NOMO-1 treated with DMSO at 0.1 percent for 48 hours (cell line): ENCODE results near the gene DERA.
A peak's percentile ranks its signal among the peaks of the same experiment; 100 is the strongest.
"Not testable (repeated sequence)": the region's sequence is repeated elsewhere in the genome, so short reads cannot be mapped to it uniquely, and the experiment has no call there.

ENCODE experiments used
- DNase-seq: peaks from one replicate; lab custom pipeline; 2025; ENCODE audit not compliant: unreplicated experiment; lab: John Stamatoyannopoulos, UW

Gene DERA

GRCh38 chr12:15910864-15911721 is at the start of gene DERA:
Gene DERA, plus strand, starts transcription at chr12:15911332. Its CDS starts 52 bp downstream, at chr12:15911384.
- DNase-seq: peak; percentile 50

GRCh38 chr12:15861404-15861803 is 49.7 kb upstream of the DERA start:
- DNase-seq: no peak

DNA sequence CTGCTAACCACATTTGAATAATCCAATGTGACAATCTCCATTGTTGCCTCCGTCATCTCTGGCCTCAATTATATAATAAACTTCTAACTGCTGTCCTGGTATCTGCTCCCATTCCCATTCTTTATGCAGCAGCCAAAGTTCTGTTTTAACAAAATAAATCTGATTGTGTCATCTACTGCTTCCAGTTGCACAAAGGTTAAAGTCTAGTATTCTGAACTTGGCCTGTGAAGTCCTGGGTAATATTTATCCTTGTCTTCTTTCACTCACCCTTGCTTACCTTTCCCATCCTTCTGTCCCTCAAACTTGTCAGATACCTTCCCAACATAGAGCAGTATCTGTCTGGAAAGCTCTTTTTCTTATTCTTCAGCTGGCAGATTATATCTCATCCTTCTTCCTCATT is 48.3 kb upstream of the DERA start:
- DNase-seq: no peak

- no peak for DNase-seq
Measured at GRCh38 chr12:15863372-15863771, 47.8 kb upstream of the DERA start.

- DNase-seq: peak; percentile 94
Measured at GRCh38 chr12:15863984-15864383, 47.1 kb upstream of the DERA start.

DNA sequence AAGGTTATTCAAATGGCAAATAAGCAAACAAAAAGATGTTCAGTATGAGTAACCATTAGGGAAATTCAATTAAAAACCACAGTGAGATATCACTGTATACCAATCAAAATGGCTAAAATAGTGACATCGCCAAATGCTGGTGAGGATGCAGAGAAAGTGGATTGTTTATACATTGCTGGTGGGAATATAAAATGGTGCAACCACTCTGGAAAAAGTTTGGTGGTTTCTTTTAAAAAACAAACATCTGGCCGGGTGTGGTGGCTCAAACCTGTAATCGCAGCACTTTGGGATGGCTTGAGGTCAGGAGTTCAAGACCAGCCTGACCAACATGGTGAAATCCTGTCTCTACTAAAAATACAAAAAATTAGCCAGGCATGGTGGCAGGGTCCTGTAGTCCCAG is 42.9 kb upstream of the DERA start:
- no peak for DNase-seq

DNA sequence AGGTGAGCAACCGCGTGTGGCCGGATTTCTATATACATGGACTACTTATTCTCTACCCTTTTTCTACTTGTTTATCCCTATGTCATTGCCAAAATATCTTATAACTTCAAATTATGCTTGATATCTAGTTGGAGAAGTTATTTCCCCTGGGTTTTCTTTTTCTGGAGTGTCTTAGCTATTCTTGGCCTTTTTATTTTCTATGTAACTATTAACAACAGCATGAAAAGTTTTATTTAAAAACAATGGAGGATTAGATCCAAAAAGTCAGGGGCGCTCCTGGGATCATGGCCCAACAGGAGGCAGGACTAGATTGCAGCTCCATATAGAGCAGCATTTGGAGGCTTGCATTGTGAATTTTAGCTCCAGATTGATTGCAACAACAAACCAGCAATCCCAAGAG is 37.6 kb upstream of the DERA start:
- no peak for DNase-seq

- DNase-seq: not testable (repeated sequence)
Measured at GRCh38 chr12:15874556-15875145, 36.5 kb upstream of the DERA start.

DNA sequence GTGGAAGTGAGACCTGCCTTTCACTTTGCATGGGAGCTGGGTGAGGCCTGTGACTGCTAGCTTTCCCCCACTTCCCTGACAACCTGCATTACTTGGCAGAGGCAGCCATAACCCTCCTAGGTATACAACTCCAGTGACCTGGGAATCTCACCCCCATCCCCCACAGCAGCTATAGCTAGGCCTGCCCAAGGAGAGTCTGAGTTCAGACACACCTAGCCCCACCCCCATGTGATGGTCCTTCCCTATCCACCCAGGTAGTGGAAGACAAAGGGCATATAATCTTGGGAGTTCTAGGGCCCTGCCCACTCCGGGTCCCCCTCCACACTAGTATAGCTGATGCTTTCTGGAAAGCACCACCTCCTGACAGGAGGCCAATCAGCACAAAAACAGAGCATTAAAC is 35.3 kb upstream of the DERA start:
- DNase-seq: no peak

GRCh38 chr12:15879413-15879812 is 31.7 kb upstream of the DERA start:
- DNase-seq: no peak

DNA sequence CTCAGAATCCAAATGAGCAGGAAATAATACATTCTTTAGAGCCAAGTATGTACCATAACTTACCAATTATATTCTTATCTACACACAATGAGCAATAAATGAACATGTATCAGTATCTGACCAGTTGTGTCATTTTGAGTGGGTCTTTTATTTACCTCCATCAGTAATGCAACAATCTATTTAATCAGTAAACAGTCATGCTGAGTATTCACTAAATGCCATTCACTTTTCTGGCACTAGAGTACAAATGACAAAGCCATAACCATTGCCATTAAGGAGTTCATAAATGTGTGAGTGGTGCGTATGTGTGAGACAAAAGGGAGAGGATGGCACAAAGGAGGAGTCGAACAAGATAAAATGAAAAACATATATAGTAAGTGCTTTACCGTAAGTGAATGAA is 30.4 kb upstream of the DERA start:
- DNase-seq: no peak

GRCh38 chr12:15882118-15882971 is 28.8 kb upstream of the DERA start, which contains the start of gene STRAP:
Gene STRAP, plus strand, starts transcription at chr12:15882387. Its CDS starts 321 bp downstream, at chr12:15882708.
- peak; percentile 96 for DNase-seq

DNA sequence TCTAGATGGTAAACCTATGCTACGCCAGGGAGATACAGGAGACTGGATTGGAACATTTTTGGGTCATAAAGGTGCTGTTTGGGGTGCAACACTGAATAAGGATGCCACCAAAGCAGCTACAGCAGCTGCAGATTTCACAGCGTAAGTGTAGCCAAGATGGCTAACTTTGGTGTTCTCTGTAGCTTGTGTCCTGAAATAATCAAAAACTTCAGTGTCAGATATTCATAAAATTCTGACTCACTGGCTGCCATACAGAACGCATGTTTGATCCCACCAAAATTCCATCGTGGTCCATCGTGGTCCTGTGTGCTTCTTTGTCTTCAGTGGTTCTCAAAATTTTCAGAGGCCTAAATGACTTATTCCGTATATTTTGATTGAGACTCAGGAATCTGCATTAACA is 27.6 kb upstream of the DERA start:
- no peak for DNase-seq

GRCh38 chr12:15886372-15887042 is 24.6 kb upstream of the DERA start:
- no peak for DNase-seq

DNA sequence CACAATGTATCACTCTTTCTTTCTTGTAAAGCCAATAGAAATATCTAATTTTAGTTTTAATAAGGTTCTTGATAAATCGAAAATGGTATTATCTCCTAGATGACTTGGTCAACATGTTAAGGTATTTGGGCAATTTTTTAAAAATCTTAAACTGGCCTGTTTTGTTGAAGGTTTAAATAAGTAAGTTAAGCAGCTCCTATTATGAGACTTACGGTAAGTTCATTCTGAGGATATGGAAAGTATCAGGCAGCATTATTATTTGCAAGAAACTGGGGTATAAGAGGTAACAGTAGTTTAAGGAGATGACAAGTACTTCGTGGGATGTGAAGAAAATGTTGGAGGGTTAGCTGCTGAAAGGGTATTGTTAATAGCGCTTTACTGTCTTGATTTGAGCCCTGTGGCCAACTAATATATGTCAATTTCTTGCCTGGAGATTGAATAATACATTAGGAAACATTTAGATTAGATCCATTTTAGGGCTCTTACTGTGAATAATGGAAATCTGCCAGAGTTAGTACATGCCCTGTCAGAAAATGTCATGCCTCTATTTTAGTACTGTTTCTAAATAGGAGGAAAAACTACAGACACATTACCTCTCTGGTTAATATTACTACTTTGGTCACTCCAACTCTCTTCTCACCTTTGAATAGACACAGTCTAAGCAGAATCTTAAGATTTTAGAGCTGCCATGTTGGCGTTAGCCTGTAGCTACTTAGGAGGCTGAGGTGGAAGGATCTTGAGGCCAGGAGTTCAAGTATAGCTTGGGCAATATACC is 23.9 kb upstream of the DERA start:
- DNase-seq: no peak

DNA sequence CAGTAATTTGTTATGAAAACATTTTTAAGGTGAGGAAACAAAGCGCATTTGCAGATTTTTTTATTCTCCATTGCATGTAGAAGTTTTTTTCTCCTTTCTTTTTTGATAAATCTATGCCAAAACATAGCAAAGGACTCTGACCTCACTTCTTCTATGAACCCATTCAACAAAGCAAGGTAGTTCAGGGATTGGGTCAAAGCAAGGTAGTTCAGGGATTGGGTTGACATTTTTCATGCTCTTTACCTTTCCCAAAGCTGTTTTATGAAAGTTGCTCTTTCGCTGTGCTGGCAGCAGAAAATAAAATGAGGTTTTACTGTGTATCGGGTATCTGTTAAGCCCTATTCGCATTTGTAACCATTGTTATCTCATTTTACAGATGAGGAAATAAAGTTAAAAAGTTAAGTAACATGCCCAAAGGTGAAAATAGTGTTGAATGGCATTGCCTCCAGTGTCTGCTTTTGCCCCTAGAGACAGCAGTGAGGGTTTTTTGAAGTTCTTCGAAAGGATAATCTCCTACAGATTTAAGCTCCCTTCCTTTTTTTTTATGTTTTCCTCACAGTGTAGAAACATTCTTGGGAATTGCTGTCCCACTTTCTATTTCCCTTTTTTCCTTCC is 18.4 kb upstream of the DERA start:
- no peak for DNase-seq

GRCh38 chr12:15893260-15893659 is 17.9 kb upstream of the DERA start:
- no peak for DNase-seq

DNA sequence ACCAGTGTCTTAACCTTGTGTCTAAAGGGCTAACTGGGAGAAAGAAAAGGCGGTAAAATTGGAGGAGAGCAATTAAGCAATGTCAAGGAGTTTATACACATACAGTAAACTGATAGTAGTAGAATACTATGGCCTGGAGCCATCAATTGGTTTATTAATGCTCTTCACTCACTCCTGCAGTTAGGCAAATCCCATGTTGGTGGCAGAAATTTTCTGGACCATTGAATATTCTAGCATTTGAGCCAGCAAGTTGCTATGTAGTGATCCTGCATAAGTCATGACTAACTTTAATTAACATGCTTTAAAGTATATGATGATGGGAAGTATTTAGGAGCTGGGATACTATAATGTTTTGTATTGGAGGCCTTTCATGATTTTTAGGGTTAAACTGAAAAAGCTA is 14.3 kb upstream of the DERA start:
- DNase-seq: no peak

DNA sequence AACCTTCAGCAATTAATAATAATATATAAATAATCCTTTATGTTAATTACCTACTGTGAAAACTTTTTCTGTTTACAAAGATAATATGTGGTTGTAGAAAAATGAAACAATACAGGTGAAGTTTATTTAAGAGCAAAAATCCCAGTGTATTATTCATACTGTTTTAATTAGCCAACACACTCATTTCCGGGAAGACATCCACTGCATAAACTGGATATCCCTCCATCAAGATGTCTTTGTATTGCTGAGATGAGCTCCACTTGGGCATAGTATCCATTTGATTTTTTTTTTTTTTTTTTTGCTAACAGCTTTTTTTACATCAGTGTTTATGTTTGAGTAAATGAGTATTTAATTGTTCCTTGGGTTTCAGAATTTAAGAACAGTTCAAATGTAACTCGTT is 13.7 kb upstream of the DERA start:
- no peak for DNase-seq
